H1 (cell line): ENCODE results near the gene FOXA2. TPM values are rescaled to one million over a fixed set of nuclear protein-coding genes. Genes with fewer than 3 reads are reported as not detected.

ENCODE experiments used
- CTCF ChIA-PET: fragments of 300-600 bp; sonication (Branson Sonifier 250); formaldehyde crosslinking; loops from one replicate; lab custom pipeline; 2021; ENCODE audit not compliant: partially characterized antibody; lab: Charles Lee
- POLR2A ChIA-PET: fragments of 300-600 bp; sonication (Branson Sonifier 250); formaldehyde crosslinking; loops from one replicate; lab custom pipeline; 2021; ENCODE audit warnings: inconsistent platforms; ENCODE audit not compliant: partially characterized antibody; lab: Charles Lee
- DNase-seq, 2 experiments: peaks; one replicate each; pipeline versions ENCODE4 v3.0.0 to v3.0.0-alpha.2; 2010 to 2022; ENCODE audit warnings: low spot score in 2 of 2, low read depth in 1 of 2, mixed read lengths in 1 of 2
- FAIRE-seq: peaks from 2 replicates; lab custom pipeline; 2011; peaks lifted over from hg19 to GRCh38; lab: Jason Lieb, UNC
- H2AFZ ChIP-seq: 2 replicates; pipeline ENCODE4 v1.8.1; 2012; ENCODE audit warnings: low read length, inconsistent platforms
- H2AK5ac ChIP-seq: 2 replicates; pipeline ENCODE4 v1.6.1; 2013; ENCODE audit warnings: low read depth, low read length
- H2BK120ac ChIP-seq: replicated peaks from 2 replicates; pipeline ENCODE3; 2013; ENCODE audit warnings: low read depth, low read length, inconsistent platforms
- H2BK12ac ChIP-seq: 2 replicates; pipeline ENCODE4 v1.6.1; 2013; ENCODE audit warnings: low read depth, low read length
- H2BK15ac ChIP-seq: 2 replicates; pipeline ENCODE4 v1.6.1; 2013; ENCODE audit warnings: low read length
- H2BK20ac ChIP-seq: 2 replicates; pipeline ENCODE4 v1.6.1; 2013; ENCODE audit warnings: low read length
- H2BK5ac ChIP-seq: 2 replicates; pipeline ENCODE4 v1.6.1; 2013; ENCODE audit warnings: low read depth, low read length
- H3K14ac ChIP-seq: 2 replicates; pipeline ENCODE4 v1.6.1; 2013; ENCODE audit warnings: inconsistent platforms; ENCODE audit not compliant: insufficient read length
- H3K18ac ChIP-seq: 2 replicates; pipeline ENCODE4 v1.6.1; 2013; ENCODE audit warnings: low read length; ENCODE audit errors: extremely low read depth
- H3K23ac ChIP-seq: 2 replicates; pipeline ENCODE4 v1.6.1; 2013; ENCODE audit warnings: inconsistent platforms; ENCODE audit not compliant: insufficient read length
- H3K23me2 ChIP-seq: 2 replicates; pipeline ENCODE4 v1.6.1; 2013; ENCODE audit warnings: low read depth, low read length
- H3K27ac ChIP-seq: 2 replicates; pipeline ENCODE4 v1.6.1; 2011; ENCODE audit warnings: low read depth, low read length, inconsistent platforms
- H3K27me3 ChIP-seq, 4 experiments: replicated peaks in 1 of 4; 1 replicate in 1 of 4; 2 replicates in 3 of 4; pipeline versions ENCODE4 v1.6.1 to v1.8.1; 2011 to 2013; ENCODE audit warnings: low read length in 3 of 4, mild to moderate bottlenecking in 3 of 4, inconsistent platforms in 2 of 4, mixed read lengths in 2 of 4, moderate library complexity in 1 of 4; ENCODE audit not compliant: control insufficient read depth in 3 of 4, insufficient read depth in 3 of 4; ENCODE audit errors: extremely low read depth in 1 of 4
- H3K36me3 ChIP-seq, 4 experiments: 2 replicates each; pipeline versions ENCODE4 v1.6.1 to v1.8.1; 2011 to 2013; ENCODE audit warnings: mild to moderate bottlenecking in 4 of 4, low read length in 3 of 4, moderate library complexity in 2 of 4, control low read depth in 1 of 4, inconsistent platforms in 1 of 4; ENCODE audit not compliant: insufficient read depth in 4 of 4, control insufficient read depth in 2 of 4
- H3K4ac ChIP-seq: replicated peaks from 2 replicates; pipeline ENCODE3; 2013; ENCODE audit warnings: low read length, low read depth, mixed read lengths, inconsistent platforms; ENCODE audit not compliant: insufficient read length
- H3K4me1 ChIP-seq, 4 experiments: replicated peaks in 1 of 4; 1 replicate in 1 of 4; 2 replicates in 3 of 4; pipeline versions ENCODE4 v1.6.1 to v1.8.1; 2011 to 2013; ENCODE audit warnings: low read length in 3 of 4, inconsistent platforms in 2 of 4, mixed read lengths in 1 of 4; ENCODE audit not compliant: insufficient read depth in 4 of 4, control insufficient read depth in 3 of 4
- H3K4me2 ChIP-seq, 2 experiments: 2 replicates each; pipeline versions ENCODE4 v1.6.1 to v1.8.1; 2011 to 2013; ENCODE audit warnings: low read depth in 2 of 2, low read length in 2 of 2, control low read depth in 1 of 2, inconsistent platforms in 1 of 2, mild to moderate bottlenecking in 1 of 2; ENCODE audit not compliant: insufficient read depth in 1 of 2
- H3K4me3 ChIP-seq, 4 experiments: fragments of 200-600, 300-600 bp in 1 of 4; sonication (generic), shearing (Covaris generic), sonication (Bioruptor Twin) in 1 of 4; 2 replicates each; pipeline versions ENCODE4 v1.5.1 to v1.8.1; 2011 to 2016; ENCODE audit warnings: low read length in 4 of 4, low read depth in 3 of 4, control low read depth in 2 of 4, inconsistent platforms in 2 of 4, mild to moderate bottlenecking in 2 of 4, mixed read lengths in 1 of 4, moderate library complexity in 1 of 4; ENCODE audit not compliant: insufficient read depth in 2 of 4; ENCODE audit errors: extremely low read depth in 1 of 4
- H3K56ac ChIP-seq: replicated peaks from 2 replicates; pipeline ENCODE3; 2013; ENCODE audit warnings: low read depth, mild to moderate bottlenecking, mixed read lengths, low read length, inconsistent platforms; ENCODE audit not compliant: insufficient read length
- H3K79me1 ChIP-seq: 2 replicates; pipeline ENCODE4 v1.6.1; 2013; ENCODE audit warnings: low read depth, low read length, control low read depth
- H3K79me2 ChIP-seq, 2 experiments: 2 replicates each; pipeline versions ENCODE4 v1.6.1 to v1.8.1; 2012 to 2013; ENCODE audit warnings: low read length in 2 of 2, mild to moderate bottlenecking in 2 of 2, inconsistent platforms in 1 of 2; ENCODE audit not compliant: insufficient read depth in 2 of 2, control insufficient read depth in 1 of 2
- H3K9ac ChIP-seq, 4 experiments: replicated peaks in 1 of 4; 1 replicate in 1 of 4; 2 replicates in 3 of 4; pipeline versions ENCODE4 v1.6.1 to v1.8.1; 2011 to 2013; ENCODE audit warnings: low read depth in 3 of 4, low read length in 3 of 4, control low read depth in 2 of 4, mild to moderate bottlenecking in 2 of 4, moderate library complexity in 2 of 4, inconsistent platforms in 1 of 4; ENCODE audit errors: extremely low read depth in 1 of 4
- H3K9me3 ChIP-seq, 2 experiments: 2 replicates each; pipeline versions ENCODE4 v1.6.1 to v1.8.1; 2012 to 2013; ENCODE audit warnings: mild to moderate bottlenecking in 2 of 2, moderate library complexity in 2 of 2, control low read depth in 1 of 2, inconsistent platforms in 1 of 2, low read depth in 1 of 2, low read length in 1 of 2, mixed read lengths in 1 of 2; ENCODE audit not compliant: insufficient read depth in 2 of 2
- H4K20me1 ChIP-seq, 2 experiments: replicated peaks in 1 of 2; 2 replicates each; pipeline versions ENCODE3 to v1.8.1; 2011 to 2013; ENCODE audit warnings: inconsistent platforms in 2 of 2, low read length in 2 of 2, mild to moderate bottlenecking in 1 of 2; ENCODE audit not compliant: insufficient read depth in 2 of 2, control insufficient read depth in 1 of 2
- H4K5ac ChIP-seq: 2 replicates; pipeline ENCODE4 v1.6.1; 2013; ENCODE audit warnings: low read length, low read depth, mixed read lengths, inconsistent platforms; ENCODE audit not compliant: insufficient read length
- H4K8ac ChIP-seq: 2 replicates; pipeline ENCODE4 v1.8.0; 2013; ENCODE audit warnings: mild to moderate bottlenecking, moderate library complexity, low read length, inconsistent platforms; ENCODE audit not compliant: insufficient read depth; ENCODE audit errors: extremely low read depth
- H4K91ac ChIP-seq: replicated peaks from 2 replicates; pipeline ENCODE3; 2013; ENCODE audit warnings: low read length, mixed read lengths, inconsistent platforms; ENCODE audit not compliant: insufficient read length
- RNF2 ChIP-seq: fragments of 200-900, 300-1000 bp; sonication (generic); IDR thresholded peaks from 2 replicates; pipeline ENCODE4 v1.7.1; 2016; ENCODE audit warnings: borderline replicate concordance, low read depth, mild to moderate bottlenecking, antibody characterized with exemption, low read length; ENCODE audit not compliant: poor library complexity, severe bottlenecking; ENCODE audit errors: missing control alignments
- WGBS, 2 experiments: shearing (Covaris generic) in 1 of 2; methylation state at CpG; one replicate each; pipeline versions ENCODE4 v1.1.6 to v1.1.7; 2013 to 2015; ENCODE audit warnings: low lambda C conversion rate in 2 of 2, mixed read lengths in 2 of 2, inconsistent platforms in 1 of 2, low coverage in 1 of 2, missing lambda C conversion rate in 1 of 2; ENCODE audit not compliant: insufficient replicate concordance in 2 of 2, insufficient coverage in 1 of 2, insufficient read length in 1 of 2; ENCODE audit errors: extremely low coverage in 1 of 2, missing lambda C conversion rate in 1 of 2; 5-methylcytosine and 5-hydroxymethylcytosine counted together
- polyA plus RNA-seq, 7 experiments: library from polyadenylated mRNA; depleted of rRNA in 3 of 7; stranded (reverse) in 5 of 7; unstranded in 2 of 7; fragments of >200 nt in 5 of 7; fragments of 200-250 nt in 2 of 7; gene quantifications; 1 replicate in 5 of 7; 2 replicates in 1 of 7; 4 replicates in 1 of 7; pipeline versions ENCODE4 v1.2.1 to v1.2.3, GENCODE V29; 2011 to 2013; ENCODE audit warnings: missing spikeins in 2 of 7, mixed read lengths in 2 of 7
- total RNA-seq: library from RNA; stranded (reverse); fragmentation: NEBNext Ultra II Directional; extraction: Animal tissue kit (Norgen Biotek cat#: 25700); gene quantifications from 2 replicates; pipeline ENCODE4 v1.2.1, GENCODE V29; 2021
- TF ChIP-seq, protein P1 (sequence below): IDR thresholded peaks from 2 replicates; pipeline ENCODE4 v1.6.1; 2012; ENCODE audit warnings: inconsistent platforms

The FOXA2 gene
- total and polyA plus RNA-seq, 2 of the 8 experiments (the other 6 are each of a cell fraction or from before 2014, with no cell fraction given): not detected

DNA sequence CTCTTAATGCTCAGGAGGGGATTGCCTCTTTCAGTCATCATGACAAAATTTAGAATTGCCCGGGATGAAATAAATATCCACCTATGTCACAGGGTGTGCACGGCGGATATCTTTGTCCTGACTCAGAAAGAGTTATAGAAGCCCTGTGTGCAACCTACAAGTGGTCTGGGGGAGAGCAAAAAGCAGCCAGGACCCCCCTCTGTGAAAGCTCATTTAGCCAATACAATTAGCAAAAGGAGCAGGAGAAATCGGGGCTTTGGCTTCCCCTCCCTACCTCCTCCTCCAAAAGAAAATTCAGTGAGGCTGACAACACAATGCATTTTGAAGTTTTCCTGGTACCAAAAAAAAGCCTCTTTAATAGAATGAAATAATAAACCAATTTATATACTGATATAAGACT, 21.8 kb downstream of the FOXA2 start:
- H2BK120ac ChIP-seq: no peak overlapping the region
- FAIRE-seq (no peak), DNase-seq (no peak)
- CTCF ChIA-PET: interaction anchor here (0.6 to 1.9 kb wide), 5 partner anchors 10 to 176 kb away, joined by 3 to 4 read pairs (median 3); no protein-coding TSS in a partner anchor
- peaks cover 76 to 100% (median 97%) of the 10 kb centered on the region in 4 experiments for H3K27me3 ChIP-seq
- H2AK5ac ChIP-seq: no peak overlapping the region
- no peak overlapping the region for H3K4ac ChIP-seq
- no peak overlapping the region for H4K5ac ChIP-seq
- H3K4me3 ChIP-seq: no peak overlapping the region
- 0 out of 4 replicates have a peak overlapping the region, but pooled peaks of 1 of the 2 experiments have one; percentile 9 for H3K4me2 ChIP-seq
- no peak overlapping the region for H2BK15ac ChIP-seq
- H2BK12ac ChIP-seq: no peak overlapping the region
- no peak overlapping the region for H2AFZ ChIP-seq
- no peaks in the 10 kb centered on the region for H3K23me2 ChIP-seq
- H3K79me1 ChIP-seq: no peaks in the 10 kb centered on the region
- H3K14ac ChIP-seq: no peak overlapping the region
- no peaks in the 10 kb centered on the region for H3K79me2 ChIP-seq
- H3K23ac ChIP-seq: no peak overlapping the region
- no peak overlapping the region for H2BK20ac ChIP-seq
- peaks cover 6 to 35% (median 20%) of the 10 kb centered on the region in 4 experiments for H3K4me1 ChIP-seq
- no peak overlapping the region for H2BK5ac ChIP-seq
- H4K8ac ChIP-seq: no peak overlapping the region
- H3K9ac ChIP-seq: no peak overlapping the region
- H3K36me3 ChIP-seq: no peaks in the 10 kb centered on the region
- TF ChIP-seq, protein P1, sequence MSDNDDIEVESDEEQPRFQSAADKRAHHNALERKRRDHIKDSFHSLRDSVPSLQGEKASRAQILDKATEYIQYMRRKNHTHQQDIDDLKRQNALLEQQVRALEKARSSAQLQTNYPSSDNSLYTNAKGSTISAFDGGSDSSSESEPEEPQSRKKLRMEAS: no peak
- peak; percentile 24 for TF ChIP-seq RNF2
- H3K27ac ChIP-seq: no peak overlapping the region
- no peak overlapping the region for H3K56ac ChIP-seq
- POLR2A ChIA-PET: interaction anchor here (2.7 kb wide), 1 partner anchor 9 kb away, joined by 9 read pairs; no protein-coding TSS in a partner anchor
- H4K20me1 ChIP-seq: peaks cover 8 to 18% of the 10 kb centered on the region in 2 experiments
- 12% methylated on average over 4 of the region's 4 CpGs; no CpG with 5 or more reads in 1 of the 2 experiments for WGBS, 2 experiments
- no peak overlapping the region for H3K18ac ChIP-seq
- H3K9me3 ChIP-seq: no peaks in the 10 kb centered on the region
- no peak overlapping the region for H4K91ac ChIP-seq
